HCT116 (cell line): ENCODE data around the gene FBXL4. TPM values are rescaled to one million over a fixed set of nuclear protein-coding genes. Genes with fewer than 3 reads are reported as not detected.

ENCODE experiments used
- ATAC-seq: fragments of 200-7000 bp; cut with Tn5 transposase; 2 replicates; pipeline ENCODE4 v1.9.1; 2020; ENCODE audit warnings: mild to moderate bottlenecking, moderate library complexity
- BruUV-seq: library from RNA; stranded (reverse); fragments of 400-500 nt; replicated peaks from 2 replicates; lab custom pipeline; 2021; lab: Mats Ljungman, UMichigan
- CTCF ChIA-PET: fragments of 300-600 bp; sonication (Branson Sonifier 250); formaldehyde crosslinking; loops from one replicate; lab custom pipeline; 2021; ENCODE audit warnings: antibody characterized with exemption; lab: Charles Lee
- POLR2A ChIA-PET: fragments of 300-600, 350-600 bp; sonication (Branson Sonifier 250); formaldehyde crosslinking; loops from one replicate; lab custom pipeline; 2021; ENCODE audit warnings: antibody characterized with exemption; lab: Charles Lee
- RAD21 ChIA-PET, 2 experiments: fragments of 300-600 bp; sonication (Branson Sonifier 250); formaldehyde crosslinking; loops; one replicate each; lab custom pipeline; 2023; ENCODE audit warnings: low total read pairs in 2 of 2; ENCODE audit not compliant: uncharacterized antibody in 2 of 2, unreplicated experiment in 2 of 2, low non-redundant PET in 1 of 2; lab: Charles Lee
- DNase-seq: peaks from one replicate; pipeline ENCODE4 v3.0.0-alpha.2; 2010; ENCODE audit warnings: low read depth, low spot score
- H2AFZ ChIP-seq: fragments of 200-600 bp; shearing (Covaris generic), sonication (generic); 2 replicates; pipeline ENCODE4 v1.6.1; 2017; ENCODE audit warnings: low read depth, mixed run types, mixed read lengths, antibody characterized with exemption, low read length; ENCODE audit not compliant: poor library complexity, severe bottlenecking
- H3K27ac ChIP-seq: 2 replicates; pipeline ENCODE4 v1.5.1; 2012; ENCODE audit warnings: low read depth, low read length
- H3K27me3 ChIP-seq: fragments of 200-600 bp; sonication (generic); 2 replicates; pipeline ENCODE4 v1.6.1; 2016; ENCODE audit warnings: mixed run types, low read length, mixed read lengths; ENCODE audit not compliant: insufficient read depth
- H3K36me3 ChIP-seq, 2 experiments: fragments of 200-500 bp in 1 of 2; fragments of 200-600 bp in 1 of 2; sonication (Bioruptor generic) in 1 of 2; sonication (generic) in 1 of 2; 2 replicates each; pipeline versions ENCODE4 v1.5.1 to v1.6.1; 2014 to 2016; ENCODE audit warnings: low read length in 2 of 2, inconsistent platforms in 1 of 2, mixed read lengths in 1 of 2, mixed run types in 1 of 2; ENCODE audit not compliant: insufficient read depth in 2 of 2, control insufficient read depth in 1 of 2
- H3K4me1 ChIP-seq, 2 experiments: fragments of 200-600 bp in 1 of 2; sonication (generic) in 1 of 2; 2 replicates each; pipeline versions ENCODE4 v1.5.1 to v1.6.1; 2012 to 2017; ENCODE audit warnings: low read length in 2 of 2, inconsistent platforms in 1 of 2, mild to moderate bottlenecking in 1 of 2, mixed read lengths in 1 of 2, mixed run types in 1 of 2, moderate library complexity in 1 of 2; ENCODE audit not compliant: insufficient read depth in 2 of 2, control insufficient read depth in 1 of 2
- H3K4me2 ChIP-seq: fragments of 200-600 bp; sonication (generic); 2 replicates; pipeline ENCODE4 v1.6.1; 2017; ENCODE audit warnings: mixed run types, low read length, mixed read lengths
- H3K4me3 ChIP-seq, 2 experiments: fragments of 200-600 bp in 1 of 2; sonication (generic) in 1 of 2; replicated peaks in 1 of 2; 2 replicates each; pipeline ENCODE4 v1.5.1; 2011 to 2016; ENCODE audit warnings: low read length in 2 of 2, control low read depth in 1 of 2, low read depth in 1 of 2, mild to moderate bottlenecking in 1 of 2, mixed read lengths in 1 of 2, mixed run types in 1 of 2
- H3K79me2 ChIP-seq: fragments of 200-600 bp; sonication (generic); 2 replicates; pipeline ENCODE4 v1.6.1; 2017; ENCODE audit warnings: mild to moderate bottlenecking, mixed run types, low read length, moderate library complexity, mixed read lengths; ENCODE audit not compliant: insufficient read depth
- H3K9ac ChIP-seq: fragments of 200-600 bp; sonication (generic); 2 replicates; pipeline ENCODE4 v1.6.1; 2016; ENCODE audit warnings: low read length, mixed read lengths
- H3K9me2 ChIP-seq: fragments of 200-600 bp; sonication (generic), shearing (Covaris generic); 2 replicates; pipeline ENCODE4 v1.6.1; 2017; ENCODE audit warnings: mixed run types, mild to moderate bottlenecking, moderate library complexity; ENCODE audit not compliant: insufficient read depth
- H3K9me3 ChIP-seq, 2 experiments: fragments of 200-500 bp in 1 of 2; fragments of 200-600 bp in 1 of 2; sonication (Bioruptor generic) in 1 of 2; sonication (generic) in 1 of 2; 2 replicates each; pipeline ENCODE4 v1.6.1; 2014 to 2017; ENCODE audit warnings: low read length in 2 of 2, mixed read lengths in 2 of 2, inconsistent platforms in 1 of 2, low read depth in 1 of 2, mild to moderate bottlenecking in 1 of 2, mixed run types in 1 of 2, moderate library complexity in 1 of 2; ENCODE audit not compliant: control insufficient read depth in 1 of 2, insufficient read depth in 1 of 2
- H4K20me1 ChIP-seq: fragments of 200-600 bp; sonication (generic), shearing (Covaris generic); 2 replicates; pipeline ENCODE4 v1.6.1; 2017; ENCODE audit warnings: mixed run types, mild to moderate bottlenecking, moderate library complexity; ENCODE audit not compliant: insufficient read depth
- ATF3 ChIP-seq: IDR thresholded peaks from 2 replicates; pipeline ENCODE4 v1.6.1; 2012
- CBX3 ChIP-seq: IDR thresholded peaks from 2 replicates; pipeline ENCODE4 v1.6.1; 2012; ENCODE audit warnings: low read depth
- EGR1 ChIP-seq: IDR thresholded peaks from 2 replicates; pipeline ENCODE4 v1.6.1; 2012; ENCODE audit warnings: low read depth
- ELF1 ChIP-seq: IDR thresholded peaks from 2 replicates; pipeline ENCODE4 v1.6.1; 2012; ENCODE audit warnings: low read depth, borderline replicate concordance
- EZH2 ChIP-seq: fragments of 200-600 bp; sonication (generic); IDR thresholded peaks from 2 replicates; pipeline ENCODE4 v1.6.1; 2017; ENCODE audit warnings: antibody characterized with exemption, mixed run types
- EZH2phosphoT487 ChIP-seq: fragments of 200-600 bp; IDR thresholded peaks from 2 replicates; pipeline ENCODE4 v1.6.1; 2018; ENCODE audit warnings: antibody characterized with exemption, borderline replicate concordance
- JUND ChIP-seq: IDR thresholded peaks from 2 replicates; pipeline ENCODE4 v1.6.1; 2012
- MAX ChIP-seq: IDR thresholded peaks from 2 replicates; pipeline ENCODE4 v1.6.1; 2012
- POLR2A ChIP-seq: IDR thresholded peaks from 2 replicates; pipeline ENCODE4 v1.7.0; 2011; ENCODE audit warnings: borderline replicate concordance; ENCODE audit not compliant: insufficient read depth, insufficient read length; ENCODE audit errors: extremely low read depth
- POLR2AphosphoS5 ChIP-seq: IDR thresholded peaks from 2 replicates; pipeline ENCODE4 v1.6.1; 2011; ENCODE audit warnings: mild to moderate bottlenecking, low read depth, low read length, moderate library complexity
- RAD21 ChIP-seq: IDR thresholded peaks from 2 replicates; pipeline ENCODE4 v1.6.1; 2012; ENCODE audit warnings: low read depth, mild to moderate bottlenecking
- REST ChIP-seq: IDR thresholded peaks from 2 replicates; pipeline ENCODE4 v1.6.1; 2012; ENCODE audit warnings: low read depth
- SIN3A ChIP-seq: IDR thresholded peaks from 2 replicates; pipeline ENCODE4 v1.6.1; 2012; ENCODE audit warnings: low read depth
- SP1 ChIP-seq: IDR thresholded peaks from 2 replicates; pipeline ENCODE4 v1.6.1; 2012; ENCODE audit warnings: low read depth
- SRF ChIP-seq: IDR thresholded peaks from 2 replicates; pipeline ENCODE4 v1.6.1; 2012; ENCODE audit warnings: low read depth
- TCF7L2 ChIP-seq: IDR thresholded peaks from 2 replicates; pipeline ENCODE4 v1.7.0; 2011; ENCODE audit warnings: borderline replicate concordance, inconsistent platforms; ENCODE audit not compliant: insufficient read depth, insufficient read length; ENCODE audit errors: extremely low read depth
- YY1 ChIP-seq: IDR thresholded peaks from 2 replicates; pipeline ENCODE4 v1.6.1; 2011; ENCODE audit warnings: low read length, low read depth, moderate library complexity, mild to moderate bottlenecking; ENCODE audit not compliant: insufficient replicate concordance; ENCODE audit errors: extremely low read depth
- ZFX ChIP-seq: fragments of 450-650 bp; IDR thresholded peaks from 2 replicates; pipeline ENCODE4 v1.6.1; 2017
- ZNF274 ChIP-seq: fragments of 200-500 bp; sonication (Bioruptor generic); IDR thresholded peaks from 2 replicates; pipeline ENCODE4 v1.6.1; 2014; ENCODE audit warnings: mild to moderate bottlenecking, low read depth, low read length, inconsistent platforms
- intact Hi-C: fragments of 100-400 bp; cut with micrococcal nuclease; formaldehyde crosslinking; loops from 2 replicates; pipeline ENCODE4 v1.10.0; 2022
- total RNA-seq: library from RNA; stranded (reverse); gene quantifications from one replicate; pipeline ENCODE4 v1.2.1, GENCODE V29; 2021; ENCODE audit not compliant: unreplicated experiment

FBXL4 gene
- total RNA-seq, 1 experiment from 2014 or later, result 15.7 TPM

- Histone ChIP-seq H2AFZ (no peak overlapping the region), H3K79me2 (no peaks in the 10 kb centered on the region), H3K27me3 (0 out of 2 replicates have a peak, but pooled peaks cover under 1% of the 10 kb centered on the region), H3K9ac (no peak overlapping the region), H3K27ac (no peak overlapping the region), H3K9me2 (no peaks in the 10 kb centered on the region), H3K4me3 (no peak overlapping the region), H3K4me1 (no peaks in the 10 kb centered on the region), H3K36me3 (no peaks in the 10 kb centered on the region), H3K4me2 (no peak overlapping the region), H4K20me1 (no peaks in the 10 kb centered on the region), H3K9me3 (no peaks in the 10 kb centered on the region)
- ChIA-PET CTCF (no interaction called here), RAD21 (no interaction called here), POLR2A (no interaction called here)
- no peak for DNase-seq
- BruUV-seq, result no TSS peak
- intact Hi-C loops, result loop anchor here (5.0 to 10.0 kb wide), 6 partner anchors 273 to 1777 kb away; no protein-coding TSS in a partner anchor
- TF ChIP-seq ZNF274 (no peak), SP1 (no peak), ZFX (no peak), YY1 (no peak), ELF1 (no peak), SIN3A (no peak), REST (no peak), SRF (no peak), CBX3 (no peak), TCF7L2 (no peak), POLR2A (no peak), POLR2AphosphoS5 (no peak), ATF3 (no peak), JUND (no peak), RAD21 (no peak), MAX (no peak), EGR1 (no peak), EZH2phosphoT487 (no peak), EZH2 (no peak)
- ATAC-seq, result no peak
Measured at GRCh38 chr6:98844244-98845210, 103.2 kb downstream of the FBXL4 start.
